HepG2 (cell line): ENCODE results near the gene C14orf93. TPM values are rescaled to one million over a fixed set of nuclear protein-coding genes. Genes with fewer than 3 reads are reported as not detected.

Experiments used
- ETV6 ChIP-seq: sonication (generic); formaldehyde crosslinking; conservative IDR thresholded peaks from 2 replicates; pipeline ENCODE4 v1.4.0; 2020; ENCODE audit warnings: missing genetic modification reagents
- HNF1B ChIP-seq: sonication (generic); formaldehyde crosslinking; IDR thresholded peaks from 2 replicates; pipeline ENCODE4 v1.5.1; 2020; ENCODE audit warnings: mild to moderate bottlenecking, moderate library complexity, missing genetic modification reagents
- MYNN ChIP-seq: sonication (generic); formaldehyde crosslinking; IDR thresholded peaks from 2 replicates; pipeline ENCODE4 v1.4.0; 2020; ENCODE audit warnings: mild to moderate bottlenecking, low read depth, missing genetic modification reagents
- PATZ1 ChIP-seq: sonication (generic); formaldehyde crosslinking; IDR thresholded peaks from 2 replicates; pipeline ENCODE4 v1.4.0; 2020; ENCODE audit warnings: missing genetic modification reagents
- PCBP2 ChIP-seq: fragments of 200-400 bp; formaldehyde crosslinking; optimal IDR thresholded peaks from 2 replicates; pipeline ENCODE3; 2018; ENCODE audit warnings: low read length, low read depth; ENCODE audit not compliant: poor library complexity, severe bottlenecking
- POLR2AphosphoS5 ChIP-seq: IDR thresholded peaks from 2 replicates; pipeline ENCODE4 v1.6.1; 2012; ENCODE audit warnings: low read depth, low read length
- RARA ChIP-seq: IDR thresholded peaks from 2 replicates; pipeline ENCODE4 v1.6.1; 2016; ENCODE audit warnings: missing genetic modification reagents, missing compliant biosample characterization
- RCOR2 ChIP-seq: IDR thresholded peaks from 2 replicates; pipeline ENCODE4 v1.6.1; 2016; ENCODE audit warnings: missing biosample characterization, missing genetic modification reagents
- RFX1 ChIP-seq: fragments of 450-650 bp; IDR thresholded peaks from 2 replicates; pipeline ENCODE4 v1.6.1; 2017
- RORA ChIP-seq: sonication (generic); formaldehyde crosslinking; IDR thresholded peaks from 2 replicates; pipeline ENCODE4 v1.5.0; 2020; ENCODE audit warnings: mild to moderate bottlenecking, missing genetic modification reagents, moderate library complexity
- SAP130 ChIP-seq: IDR thresholded peaks from 2 replicates; pipeline ENCODE4 v1.6.1; 2016; ENCODE audit warnings: low read depth
- SNAPC2 ChIP-seq: sonication (generic); formaldehyde crosslinking; IDR thresholded peaks from 2 replicates; pipeline ENCODE4 v1.8.1; 2022; ENCODE audit warnings: mild to moderate bottlenecking, missing genetic modification reagents
- SOX13 ChIP-seq, 3 experiments: fragments of 450-650 bp in 1 of 3; sonication (generic) in 1 of 3; formaldehyde crosslinking in 1 of 3; IDR thresholded peaks in 2 of 3; conservative IDR thresholded peaks in 1 of 3; 2 replicates each; pipeline versions ENCODE4 v1.5.0 to v1.6.1; 2016 to 2020; ENCODE audit warnings: antibody characterized with exemption in 1 of 3, mild to moderate bottlenecking in 1 of 3, missing compliant biosample characterization in 1 of 3, missing genetic modification reagents in 1 of 3, moderate library complexity in 1 of 3
- SSRP1 ChIP-seq: IDR thresholded peaks from 2 replicates; pipeline ENCODE4 v1.6.1; 2016; ENCODE audit warnings: control low read depth
- TCF7 ChIP-seq: sonication (generic); IDR thresholded peaks from 2 replicates; pipeline ENCODE4 v1.6.1; 2016; ENCODE audit warnings: antibody characterized with exemption, low read depth
- TOPORS ChIP-seq: sonication (generic); formaldehyde crosslinking; IDR thresholded peaks from 2 replicates; pipeline ENCODE4 v1.8.0; 2023; ENCODE audit warnings: mild to moderate bottlenecking, missing genetic modification reagents
- XRCC5 ChIP-seq: fragments of 200-400 bp; formaldehyde crosslinking; optimal IDR thresholded peaks from 2 replicates; pipeline ENCODE3; 2017; ENCODE audit warnings: mild to moderate bottlenecking, low read length
- ZBTB20 ChIP-seq: sonication (generic); formaldehyde crosslinking; IDR thresholded peaks from 2 replicates; pipeline ENCODE4 v1.8.1; 2023; ENCODE audit warnings: missing genetic modification reagents, low read depth, mild to moderate bottlenecking, borderline replicate concordance
- ZBTB44 ChIP-seq: sonication (generic); formaldehyde crosslinking; IDR thresholded peaks from 2 replicates; pipeline ENCODE4 v1.4.0; 2020; ENCODE audit warnings: missing genetic modification reagents
- ZNF205 ChIP-seq: IDR thresholded peaks from 2 replicates; pipeline ENCODE4 v1.6.1; 2018; ENCODE audit warnings: missing biosample characterization, missing genetic modification reagents
- ZNF382 ChIP-seq: sonication (generic); formaldehyde crosslinking; IDR thresholded peaks from 2 replicates; pipeline ENCODE4 v1.5.0; 2020; ENCODE audit warnings: missing genetic modification reagents, mild to moderate bottlenecking, borderline replicate concordance
- polyA plus RNA-seq, 8 experiments: library from polyadenylated mRNA; depleted of rRNA in 3 of 8; stranded (reverse) in 7 of 8; unstranded in 1 of 8; fragments of >200 nt; fragmentation: Illumina TruSeq in 4 of 8; extraction: Trizol in 4 of 8; gene quantifications; 2 replicates each; pipeline versions ENCODE4 v1.2.1 to v1.2.3, GENCODE V29; 2011 to 2016; ENCODE audit warnings: low read depth in 4 of 8, missing spikeins in 1 of 8, mixed read lengths in 1 of 8; ENCODE audit not compliant: insufficient read depth in 1 of 8
- total RNA-seq, 5 experiments: library from RNA; depleted of rRNA; stranded (reverse); fragments of >200 nt; fragmentation: Illumina TruSeq; extraction: Trizol; gene quantifications; 2 replicates each; pipeline ENCODE4 v1.2.3, GENCODE V29; 2016; ENCODE audit warnings: low read depth in 1 of 5
- TF ChIP-seq, protein P1 (sequence below): sonication (generic); formaldehyde crosslinking; conservative IDR thresholded peaks from 2 replicates; pipeline ENCODE4 v1.8.0; 2022; ENCODE audit warnings: missing genetic modification reagents
- TF ChIP-seq, protein P2 (sequence below): fragments of 450-650 bp; IDR thresholded peaks from 2 replicates; pipeline ENCODE4 v1.6.1; 2016

The C14orf93 gene
- total and polyA plus RNA-seq, 2 of the 13 experiments (the other 11 are each of a cell fraction or from before 2014, with no cell fraction given) = 11.4 to 22.5 TPM

GRCh38 chr14:22966783-22967269 is 43.1 kb downstream of the C14orf93 start (continued):
- no peak for TF ChIP-seq ZNF382 (CRISPR knock-in tag)
- TF ChIP-seq, protein P1, sequence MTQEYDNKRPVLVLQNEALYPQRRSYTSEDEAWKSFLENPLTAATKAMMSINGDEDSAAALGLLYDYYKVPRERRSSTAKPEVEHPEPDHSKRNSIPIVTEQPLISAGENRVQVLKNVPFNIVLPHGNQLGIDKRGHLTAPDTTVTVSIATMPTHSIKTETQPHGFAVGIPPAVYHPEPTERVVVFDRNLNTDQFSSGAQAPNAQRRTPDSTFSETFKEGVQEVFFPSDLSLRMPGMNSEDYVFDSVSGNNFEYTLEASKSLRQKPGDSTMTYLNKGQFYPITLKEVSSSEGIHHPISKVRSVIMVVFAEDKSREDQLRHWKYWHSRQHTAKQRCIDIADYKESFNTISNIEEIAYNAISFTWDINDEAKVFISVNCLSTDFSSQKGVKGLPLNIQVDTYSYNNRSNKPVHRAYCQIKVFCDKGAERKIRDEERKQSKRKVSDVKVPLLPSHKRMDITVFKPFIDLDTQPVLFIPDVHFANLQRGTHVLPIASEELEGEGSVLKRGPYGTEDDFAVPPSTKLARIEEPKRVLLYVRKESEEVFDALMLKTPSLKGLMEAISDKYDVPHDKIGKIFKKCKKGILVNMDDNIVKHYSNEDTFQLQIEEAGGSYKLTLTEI (CRISPR knock-in tag) = no peak
- TF ChIP-seq RORA = no peak
- TF ChIP-seq TCF7 = no peak
- no peak for TF ChIP-seq SAP130 (CRISPR knock-in tag)
- TF ChIP-seq, protein P2, sequence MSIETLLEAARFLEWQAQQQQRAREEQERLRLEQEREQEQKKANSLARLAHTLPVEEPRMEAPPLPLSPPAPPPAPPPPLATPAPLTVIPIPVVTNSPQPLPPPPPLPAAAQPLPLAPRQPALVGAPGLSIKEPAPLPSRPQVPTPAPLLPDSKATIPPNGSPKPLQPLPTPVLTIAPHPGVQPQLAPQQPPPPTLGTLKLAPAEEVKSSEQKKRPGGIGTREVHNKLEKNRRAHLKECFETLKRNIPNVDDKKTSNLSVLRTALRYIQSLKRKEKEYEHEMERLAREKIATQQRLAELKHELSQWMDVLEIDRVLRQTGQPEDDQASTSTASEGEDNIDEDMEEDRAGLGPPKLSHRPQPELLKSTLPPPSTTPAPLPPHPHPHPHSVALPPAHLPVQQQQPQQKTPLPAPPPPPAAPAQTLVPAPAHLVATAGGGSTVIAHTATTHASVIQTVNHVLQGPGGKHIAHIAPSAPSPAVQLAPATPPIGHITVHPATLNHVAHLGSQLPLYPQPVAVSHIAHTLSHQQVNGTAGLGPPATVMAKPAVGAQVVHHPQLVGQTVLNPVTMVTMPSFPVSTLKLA = no peak
- TF ChIP-seq PATZ1 (CRISPR knock-in tag) = no peak
- no peak for TF ChIP-seq MYNN (CRISPR knock-in tag)
- peak; percentile 72; the same call in 1 of the 2 replicates for TF ChIP-seq POLR2AphosphoS5
- TF ChIP-seq RCOR2 (CRISPR knock-in tag) = no peak
- TF ChIP-seq PCBP2 = no peak
- no peak for TF ChIP-seq ZNF205 (CRISPR knock-in tag)
- no peak for TF ChIP-seq ZBTB44 (CRISPR knock-in tag)
- 0 out of 2 replicates have a peak, but pooled peaks have one; percentile 5 for TF ChIP-seq SSRP1 (CRISPR knock-in tag)
- no peak for TF ChIP-seq XRCC5
- peak; percentile 74; the same call in 1 of the 2 replicates for TF ChIP-seq RARA
- TF ChIP-seq SNAPC2 (CRISPR knock-in tag) = peak; percentile 65
- no peak for TF ChIP-seq ETV6
- TF ChIP-seq TOPORS = no peak; the same call in 1 of the 2 replicates
- no peak for TF ChIP-seq SOX13 (IDR thresholded peaks at IDR 0.05)
- no peak for TF ChIP-seq SOX13 (CRISPR knock-in tag; conservative IDR thresholded peaks at IDR 0.05 in 1 of 2, IDR thresholded peaks at IDR 0.05 in 1 of 2)
- TF ChIP-seq RFX1 = no peak
- 0 out of 2 replicates have a peak, but pooled peaks have one; percentile 5 for TF ChIP-seq HNF1B (CRISPR knock-in tag)
- 0 out of 2 replicates have a peak, but pooled peaks have one; percentile 23 for TF ChIP-seq ZBTB20 (CRISPR knock-in tag)
